Right ventricle myocardium inferior (tissue), 1 donor: ENCODE measurements around the gene NCKAP5. TPM values are rescaled to one million over a fixed set of nuclear protein-coding genes. Genes with fewer than 3 reads are reported as not detected.
"Not testable (repeated sequence)": the region's sequence is repeated elsewhere in the genome, so short reads cannot be mapped to it uniquely, and the experiment has no call there.

ENCODE experiments used
- ATAC-seq: fragments of 200-7000 bp; cut with Tn5 transposase; one replicate; pipeline ENCODE4 v1.9.1; 2020; ENCODE audit warnings: mild to moderate bottlenecking, moderate library complexity
- DNase-seq: peaks from one replicate; pipeline ENCODE4 v3.0.0; 2021; ENCODE audit errors: missing footprints
- intact Hi-C: fragments of 100-400 bp; cut with DNase I; formaldehyde crosslinking; loops from one replicate; pipeline ENCODE4 v1.11.0; 2022
- total RNA-seq: library from RNA; stranded (reverse); fragmentation: NEBNext Ultra II Directional; extraction: Animal tissue kit (Norgen Biotek cat#: 25700); gene quantifications from one replicate; pipeline ENCODE4 v1.2.1, GENCODE V29; 2021
- donor health status: DM: no; HTN: yes; CAD: no; lungs with severe emphysema.

The NCKAP5 gene
- total RNA-seq, 1 donor from 2014 or later: 4.3 TPM

- DNase-seq (no peak), ATAC-seq (no peak)
- intact Hi-C loops: no loop called here
Observed at GRCh38 chr2:133530645-133531044, 37.6 kb downstream of the NCKAP5 start.

GRCh38 chr2:133526530-133527300 lies 41.5 kb downstream of the NCKAP5 start:
- intact Hi-C loops: no loop called here
- no peak for DNase-seq

GRCh38 chr2:133525613-133526529 lies 42.4 kb downstream of the NCKAP5 start:
- DNase-seq (no peak), ATAC-seq (no peak)
- intact Hi-C loops: no loop called here

More at GRCh38 chr2:133526530-133527300, 41.5 kb downstream of the NCKAP5 start:
- no peak for ATAC-seq

GRCh38 chr2:133525090-133525489 lies 43.2 kb downstream of the NCKAP5 start:
- intact Hi-C loops: no loop called here
- DNase-seq (no peak), ATAC-seq (no peak)

DNA sequence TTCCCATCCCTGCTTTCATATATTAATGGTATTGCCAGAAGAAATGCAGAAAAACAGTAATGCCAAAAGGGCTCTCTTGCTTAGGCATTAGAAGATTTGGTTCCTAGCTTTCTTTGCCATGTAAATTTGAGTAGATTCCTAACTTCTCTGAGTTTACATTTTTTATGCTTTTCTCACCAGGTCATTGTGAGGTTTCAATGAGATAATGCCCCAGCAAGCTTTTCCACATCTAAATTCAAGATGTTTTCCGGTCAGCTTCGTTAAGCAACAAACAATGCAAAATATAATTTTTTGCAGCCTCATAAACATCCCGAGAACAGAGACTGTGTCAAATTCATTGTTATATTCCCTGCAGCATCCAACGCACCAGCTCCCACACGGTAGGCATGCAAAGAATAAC lies 44.9 kb downstream of the NCKAP5 start:
- DNase-seq (no peak), ATAC-seq (no peak)
- intact Hi-C loops: no loop called here

- DNase-seq (no peak), ATAC-seq (no peak)
- intact Hi-C loops: no loop called here
Observed at GRCh38 chr2:133522204-133522603, 46.1 kb downstream of the NCKAP5 start.

GRCh38 chr2:133521146-133521745 lies 47.0 kb downstream of the NCKAP5 start:
- ATAC-seq: no peak
- DNase-seq: no peak
- intact Hi-C loops: no loop called here

GRCh38 chr2:133519677-133520076 lies 48.6 kb downstream of the NCKAP5 start:
- intact Hi-C loops, DNase-seq, ATAC-seq: not testable (repeated sequence)

GRCh38 chr2:133518700-133519344 lies 49.4 kb downstream of the NCKAP5 start:
- ATAC-seq: no peak
- intact Hi-C loops: no loop called here
- DNase-seq: no peak

DNA sequence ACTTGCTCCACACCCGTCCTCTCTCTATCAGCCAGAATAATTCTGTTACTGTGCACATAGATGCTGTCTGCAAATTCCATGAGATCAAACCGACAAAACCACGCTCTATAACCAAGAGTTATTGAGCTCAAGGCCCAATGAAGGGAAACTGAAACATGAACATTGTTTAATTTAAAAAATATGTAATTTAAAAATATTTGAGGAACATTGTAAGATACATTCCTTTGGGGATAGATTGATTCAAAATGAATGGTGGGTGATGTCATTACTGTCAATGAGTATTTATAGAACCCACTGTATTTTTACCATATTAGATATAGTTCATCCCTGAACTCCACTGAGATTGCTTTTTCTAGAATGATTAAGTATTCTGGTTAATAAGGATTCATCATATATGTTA lies 50.4 kb downstream of the NCKAP5 start:
- ATAC-seq: no peak
- DNase-seq: no peak
- intact Hi-C loops: no loop called here

- DNase-seq (no peak), ATAC-seq (no peak)
- intact Hi-C loops: no loop called here
Observed at GRCh38 chr2:133516405-133517026, 51.7 kb downstream of the NCKAP5 start.

DNA sequence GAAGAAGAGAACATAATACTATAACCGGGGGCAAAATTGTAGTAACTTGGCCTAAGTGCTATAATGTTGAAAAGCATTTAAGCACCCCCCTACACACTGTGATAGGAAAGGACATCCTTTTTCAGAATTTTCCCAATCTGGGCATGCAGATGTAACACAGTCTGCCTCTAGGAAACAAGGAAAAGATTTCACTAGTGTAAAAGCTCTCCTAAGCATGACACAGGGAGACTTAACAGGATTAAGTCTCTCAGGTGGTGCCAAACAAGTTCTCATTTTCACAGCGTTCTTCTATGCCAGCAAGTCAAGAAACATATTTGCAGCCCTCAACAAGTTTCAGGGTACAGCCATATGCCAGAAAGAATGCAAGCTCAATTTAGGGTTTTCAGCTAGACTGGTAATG lies 53.0 kb downstream of the NCKAP5 start:
- intact Hi-C loops: no loop called here
- no peak for DNase-seq
- no peak for ATAC-seq

DNA sequence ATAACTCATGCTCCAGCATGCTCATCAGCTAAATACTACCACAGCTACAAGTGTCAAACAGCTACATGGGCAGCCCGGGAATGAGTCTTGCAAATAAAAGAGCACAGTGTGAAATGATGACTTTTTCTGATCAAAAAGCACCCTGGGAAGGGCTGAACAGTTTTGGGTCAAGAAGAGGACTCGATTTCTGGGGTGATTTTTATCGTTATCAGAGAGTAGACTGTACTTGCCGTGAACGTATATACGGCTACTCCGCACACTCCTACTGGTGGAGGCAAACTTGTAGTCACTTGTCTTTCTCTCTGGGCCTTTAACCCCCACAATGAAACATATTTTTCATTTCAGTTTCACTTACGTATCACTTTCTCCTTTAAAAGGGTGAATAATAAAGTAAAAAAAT lies 54.4 kb downstream of the NCKAP5 start:
- intact Hi-C loops: no loop called here
- no peak for DNase-seq
- no peak for ATAC-seq

GRCh38 chr2:133512121-133512520 lies 56.1 kb downstream of the NCKAP5 start:
- DNase-seq (no peak), ATAC-seq (no peak)
- intact Hi-C loops: no loop called here

DNA sequence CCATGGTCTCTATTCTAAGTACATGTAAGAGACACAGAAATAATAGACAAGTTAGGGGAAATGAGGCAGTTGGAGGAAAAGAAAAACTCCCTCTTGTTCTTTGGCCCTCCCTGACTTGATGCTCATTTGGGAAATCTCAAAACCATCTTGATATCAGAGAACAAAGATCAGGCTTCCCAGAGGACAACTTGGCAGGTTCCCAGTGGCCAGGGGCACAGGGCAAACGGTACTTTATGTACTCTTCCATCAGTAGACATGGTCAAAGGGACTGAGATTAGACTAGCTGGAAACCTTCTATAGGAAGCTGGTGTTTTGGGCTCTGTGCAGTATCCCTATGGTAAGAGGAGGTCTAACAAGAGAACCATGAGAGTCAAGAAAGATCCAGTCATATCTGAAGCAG lies 56.6 kb downstream of the NCKAP5 start:
- no peak for DNase-seq
- intact Hi-C loops: no loop called here
- ATAC-seq: no peak

DNA sequence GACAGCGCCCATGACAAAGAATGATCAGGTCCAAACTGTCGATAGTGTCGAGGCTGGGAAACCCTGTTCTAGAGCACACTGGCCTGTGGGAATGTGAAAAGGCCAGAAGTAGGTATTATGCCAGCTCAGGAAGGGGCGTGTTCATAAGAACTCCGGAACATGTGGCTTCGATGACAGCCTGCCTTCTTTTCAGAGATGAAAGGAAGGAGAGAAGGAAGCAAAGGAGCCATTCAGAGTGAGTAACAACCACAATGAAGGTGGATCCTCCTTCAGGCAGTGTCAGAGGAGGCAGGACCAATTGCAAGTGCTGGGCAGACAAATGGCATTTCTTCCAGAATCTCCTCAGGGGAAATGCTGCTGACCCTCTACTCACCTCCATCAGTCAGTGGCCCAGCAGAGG lies 58.5 kb downstream of the NCKAP5 start:
- ATAC-seq: no peak
- intact Hi-C loops: no loop called here
- no peak for DNase-seq

DNA sequence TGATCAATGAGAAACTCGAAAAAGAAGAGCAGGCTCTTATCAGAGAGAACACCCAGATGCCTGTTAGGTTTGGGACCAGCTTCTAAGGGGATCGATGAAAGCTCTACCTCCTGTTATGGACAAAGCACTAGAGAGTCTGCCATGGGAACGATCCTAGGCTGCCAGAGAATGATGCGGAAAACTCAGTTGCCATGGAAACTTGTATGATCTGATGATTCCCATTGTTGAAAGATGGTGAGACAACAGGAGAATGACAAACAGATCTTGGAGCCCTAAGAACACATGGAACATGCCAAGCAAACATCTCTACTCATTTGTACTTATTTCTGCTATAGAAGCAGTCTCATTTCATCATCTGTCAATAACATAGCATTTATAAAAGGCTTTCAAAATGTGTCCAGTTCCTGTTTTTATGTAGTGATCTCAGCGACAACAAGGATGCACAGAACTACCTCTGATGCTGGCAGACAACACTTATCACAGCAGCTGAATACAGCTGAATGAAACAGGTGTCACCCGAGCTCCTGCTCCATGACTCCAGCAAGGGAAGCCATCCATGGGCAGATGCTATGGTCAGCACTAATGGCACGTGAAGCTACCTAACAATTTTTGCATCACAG lies 59.6 kb downstream of the NCKAP5 start:
- ATAC-seq: no peak
- intact Hi-C loops: no loop called here
- DNase-seq: no peak

DNA sequence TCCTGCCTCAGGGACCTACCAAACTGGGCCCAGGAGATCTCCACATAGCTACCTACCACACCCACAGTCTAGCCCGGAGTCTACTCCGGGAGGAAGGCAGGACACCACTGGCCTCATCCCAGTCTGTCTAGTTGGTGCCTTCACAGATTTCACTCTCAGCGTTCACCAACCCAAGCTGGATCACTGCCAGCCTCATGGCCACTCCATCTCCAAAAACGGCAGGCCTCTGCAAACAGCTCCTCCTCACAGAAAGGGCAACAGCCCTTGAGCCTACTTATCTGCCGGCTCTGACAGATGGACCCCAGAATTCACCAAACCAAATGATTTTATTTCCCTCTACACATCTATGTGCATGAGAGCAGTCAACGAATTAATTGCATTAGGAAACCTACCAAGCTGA lies 61.3 kb downstream of the NCKAP5 start:
- intact Hi-C loops: no loop called here
- ATAC-seq: no peak
- no peak for DNase-seq
